Suprapubic skin (tissue), 3 donors: ENCODE measurements around the gene LHFPL4.

Experiments used
- CTCF ChIP-seq, 2 donors: fragments of 200-600 bp in 1 of 2; fragments of 450-650 bp in 1 of 2; sonication (generic) in 1 of 2; IDR thresholded peaks; one replicate each; pipeline ENCODE4 v1.5.1; 2016 to 2019; ENCODE audit warnings: antibody characterized with exemption in 2 of 2, mild to moderate bottlenecking in 1 of 2, moderate library complexity in 1 of 2
- POLR2A ChIP-seq, 2 donors: fragments of 450-650 bp; IDR thresholded peaks; one replicate each; pipeline ENCODE4 v1.6.1; 2017; ENCODE audit warnings: antibody characterized with exemption in 2 of 2, mild to moderate bottlenecking in 2 of 2, moderate library complexity in 2 of 2

- TF ChIP-seq CTCF (IDR thresholded peaks at IDR 0.05) (no peak), POLR2A (IDR thresholded peaks at IDR 0.05) (no peak)
Measured at GRCh38 chr3:9467451-9467850, 86.2 kb downstream of the LHFPL4 start.
